Activated T-helper 9 cell treated with anti-CD3 and anti-CD28 coated beads, Interleukin-2, amount 50 U/mL, for 16 hours (primary cell): ENCODE data around the gene CD7.
"Not testable (repeated sequence)": the region's sequence is repeated elsewhere in the genome, so short reads cannot be mapped to it uniquely, and the experiment has no call there.

ENCODE experiments used
- DNase-seq: peaks from one replicate; pipeline ENCODE4 v3.0.0-alpha.2; 2020; ENCODE audit warnings: low read depth

Gene CD7

DNA sequence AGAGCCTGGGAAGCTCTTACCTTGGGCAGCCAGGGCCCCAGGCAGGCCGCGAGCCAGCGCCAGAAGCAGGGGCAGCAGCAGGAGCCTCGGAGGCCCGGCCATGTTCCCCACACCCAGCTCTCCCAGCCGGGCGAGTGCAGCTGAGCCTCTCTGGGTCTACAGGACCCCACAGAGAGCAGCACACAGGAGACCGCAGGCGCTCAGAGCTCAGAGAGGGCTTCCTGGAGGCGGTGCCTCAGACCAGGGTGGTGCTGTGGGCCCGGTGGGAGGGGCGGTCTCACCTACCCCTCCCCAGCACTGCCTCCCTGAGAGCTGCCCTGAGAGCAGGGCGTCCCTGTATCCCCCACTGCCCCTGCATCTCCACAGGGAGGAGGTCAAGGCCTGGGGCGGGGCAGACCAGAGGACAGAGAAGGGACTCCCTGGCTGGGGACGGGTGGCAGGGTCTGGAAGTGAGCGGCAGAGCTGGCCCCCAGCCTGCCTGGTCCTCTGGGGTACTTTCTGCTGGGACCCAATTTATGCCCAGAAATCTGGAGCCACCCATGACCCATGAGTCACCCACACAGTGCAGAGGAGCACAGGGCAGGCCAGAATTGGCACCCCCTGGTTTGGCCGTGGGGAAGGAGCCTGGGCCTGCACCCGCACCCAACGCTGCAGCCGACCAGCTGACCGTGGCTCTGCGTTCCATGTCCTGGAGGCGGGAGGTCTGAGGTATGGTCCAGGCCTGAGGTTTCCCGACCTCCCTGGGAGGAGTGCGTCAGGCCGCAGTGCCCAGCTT lies at the start of gene CD7:
CD7 (minus strand) TSS at position 215 of the 775 bp plus-strand sequence; CDS start at position 102, 113 bp downstream.
- peak; percentile 46 for DNase-seq

GRCh38 chr17:82366749-82367148 lies 49.3 kb upstream of the CD7 start:
- DNase-seq, result no peak

DNA sequence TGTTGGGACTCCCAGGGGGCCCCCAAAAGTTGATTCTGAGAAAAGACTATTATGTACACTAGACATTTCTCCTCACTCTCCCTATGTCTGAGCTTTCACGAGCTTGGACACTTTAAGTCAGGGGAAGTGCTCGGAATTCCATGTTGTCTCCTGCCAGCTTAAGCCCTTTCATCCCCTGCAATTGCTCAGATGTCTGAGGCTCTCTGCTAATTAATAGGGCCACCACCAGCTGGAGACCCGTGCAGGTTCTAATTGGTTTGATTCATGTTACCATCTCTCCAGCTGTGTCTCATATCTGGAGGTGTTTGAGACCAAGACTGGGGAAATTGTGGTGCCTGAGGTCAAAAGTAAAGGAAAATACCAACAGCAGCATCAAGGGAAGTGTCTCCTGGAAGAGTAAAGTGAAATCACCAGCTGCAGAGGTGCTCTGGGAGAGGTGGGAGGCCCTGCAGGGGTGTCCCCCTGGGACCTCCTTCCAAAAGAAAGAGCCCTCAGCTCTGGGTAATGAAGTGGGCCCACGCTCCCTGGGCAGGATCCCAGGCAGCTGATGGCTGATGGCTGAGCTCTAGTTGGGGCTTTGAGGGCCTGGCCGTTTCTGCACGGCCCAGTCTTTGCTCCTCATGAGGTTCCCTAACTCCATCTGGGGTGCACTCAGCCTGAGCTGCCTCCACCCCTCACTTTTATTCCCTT lies 48.3 kb upstream of the CD7 start:
- no peak for DNase-seq

GRCh38 chr17:82361885-82362633 lies 44.7 kb upstream of the CD7 start:
- DNase-seq, result no peak

DNA sequence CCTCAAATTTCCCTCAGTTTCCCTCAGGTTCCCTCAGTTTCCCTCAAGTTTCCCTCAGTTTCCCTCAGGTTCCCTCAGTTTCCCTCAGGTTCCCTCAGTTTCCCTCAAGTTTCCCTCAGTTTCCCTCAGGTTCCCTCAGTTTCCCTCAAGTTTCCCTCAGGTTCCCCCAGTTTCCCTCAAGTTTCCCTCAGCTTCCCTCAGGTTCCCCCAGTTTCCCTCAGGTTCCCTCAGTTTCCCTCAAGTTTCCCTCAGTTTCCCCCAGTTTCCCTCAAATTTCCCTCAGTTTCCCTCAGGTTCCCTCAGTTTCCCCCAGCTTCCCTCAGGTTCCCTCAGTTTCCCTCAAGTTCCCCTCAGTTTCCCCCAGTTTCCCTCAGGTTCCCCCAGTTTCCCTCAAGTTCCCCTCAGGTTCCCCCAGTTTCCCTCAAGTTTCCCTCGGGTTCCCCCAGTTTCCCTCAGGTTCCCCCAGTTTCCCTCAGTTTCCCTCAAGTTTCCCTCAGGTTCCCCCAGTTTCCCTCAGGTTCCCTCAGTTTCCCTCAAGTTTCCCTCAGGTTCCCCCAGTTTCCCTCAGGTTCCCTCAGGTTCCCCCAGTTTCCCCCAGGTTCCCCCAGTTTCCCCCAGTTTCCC lies 42.2 kb upstream of the CD7 start:
- not testable (repeated sequence) for DNase-seq

DNA sequence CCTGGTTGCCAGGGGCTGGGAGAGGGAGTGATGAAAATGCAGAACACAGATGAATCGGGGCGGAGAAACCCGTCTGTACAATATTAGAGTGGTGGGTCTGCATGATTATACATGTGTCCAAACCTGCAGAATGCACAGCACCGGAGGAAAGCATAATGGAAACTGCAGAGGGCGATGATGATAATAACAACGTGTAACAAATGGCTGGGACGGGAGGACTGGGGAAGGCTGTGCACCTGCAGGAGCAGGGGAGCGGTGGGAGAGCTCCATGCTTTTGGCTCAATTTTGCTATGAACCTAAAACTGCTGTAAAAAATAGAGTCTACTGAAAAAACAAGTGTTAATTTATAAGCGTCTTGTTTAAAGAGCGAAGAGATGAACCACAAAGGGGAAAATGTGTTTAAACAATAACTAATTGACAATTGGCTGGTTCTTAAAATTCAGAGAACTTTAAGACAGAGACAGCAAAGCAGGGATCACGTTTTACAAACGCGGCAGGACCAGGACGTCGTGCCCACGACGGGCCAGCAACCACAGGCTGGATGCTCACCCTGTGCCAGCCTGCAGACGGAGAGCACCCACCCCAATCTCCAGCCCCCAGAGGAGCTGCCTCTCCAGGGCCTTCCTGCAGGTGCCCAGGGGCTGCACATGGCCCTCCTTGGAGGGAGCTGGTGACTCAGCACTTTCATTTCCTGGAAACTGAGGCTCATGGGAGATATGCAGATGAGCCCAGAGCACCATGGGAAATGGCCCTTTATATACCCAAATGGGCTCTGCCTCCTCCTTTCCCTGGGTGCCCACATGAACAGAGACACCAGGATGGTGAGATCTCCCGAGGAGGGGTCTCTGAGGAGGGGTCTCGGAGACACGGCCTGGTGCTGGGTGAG lies 41.3 kb upstream of the CD7 start, which contains the start of gene TEX19:
TEX19 (plus strand) TSS at position 783 of the 886 bp plus-strand sequence. CDS start 2,904 bp downstream, outside the sequence.
- DNase-seq, result no peak

- DNase-seq, result no peak
Observed at GRCh38 chr17:82357394-82357793, 40.0 kb upstream of the CD7 start.

GRCh38 chr17:82356845-82357355 lies 39.5 kb upstream of the CD7 start:
- DNase-seq, result no peak

DNA sequence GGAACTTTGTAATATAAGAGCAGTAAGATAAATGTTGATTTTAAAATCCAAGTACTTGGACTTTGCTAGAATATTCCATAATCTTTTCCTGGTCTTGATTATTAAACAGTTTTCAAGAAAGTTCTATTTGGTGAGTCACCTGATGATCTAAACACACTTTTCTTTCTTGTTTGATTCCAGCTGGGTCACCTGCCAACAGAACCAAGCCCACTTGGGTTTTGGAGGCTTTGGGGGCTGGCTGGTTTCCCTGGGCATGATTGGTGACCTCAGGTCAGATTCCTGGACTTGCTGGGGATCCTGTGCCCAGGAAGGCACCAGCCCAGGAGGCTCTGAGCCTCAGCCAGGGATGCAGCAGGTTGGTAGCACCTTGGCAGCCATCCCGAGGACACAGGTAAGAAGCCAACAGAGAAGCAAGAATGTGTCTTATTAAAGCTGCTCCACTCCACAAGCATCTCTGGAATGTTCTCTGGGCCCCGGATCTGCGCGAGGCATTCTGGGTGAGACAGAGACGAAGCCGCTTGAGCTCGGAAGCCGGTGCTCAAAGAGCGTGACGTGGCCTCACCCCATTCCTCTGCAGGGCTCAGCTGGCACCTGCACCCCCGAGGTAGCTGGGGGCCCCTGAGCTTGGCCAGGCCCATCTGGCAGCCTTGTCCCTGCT lies 38.5 kb upstream of the CD7 start:
- no peak for DNase-seq

GRCh38 chr17:82354804-82355308 lies 37.4 kb upstream of the CD7 start:
- no peak for DNase-seq

- DNase-seq, result no peak
Observed at GRCh38 chr17:82353484-82353883, 36.1 kb upstream of the CD7 start.

DNA sequence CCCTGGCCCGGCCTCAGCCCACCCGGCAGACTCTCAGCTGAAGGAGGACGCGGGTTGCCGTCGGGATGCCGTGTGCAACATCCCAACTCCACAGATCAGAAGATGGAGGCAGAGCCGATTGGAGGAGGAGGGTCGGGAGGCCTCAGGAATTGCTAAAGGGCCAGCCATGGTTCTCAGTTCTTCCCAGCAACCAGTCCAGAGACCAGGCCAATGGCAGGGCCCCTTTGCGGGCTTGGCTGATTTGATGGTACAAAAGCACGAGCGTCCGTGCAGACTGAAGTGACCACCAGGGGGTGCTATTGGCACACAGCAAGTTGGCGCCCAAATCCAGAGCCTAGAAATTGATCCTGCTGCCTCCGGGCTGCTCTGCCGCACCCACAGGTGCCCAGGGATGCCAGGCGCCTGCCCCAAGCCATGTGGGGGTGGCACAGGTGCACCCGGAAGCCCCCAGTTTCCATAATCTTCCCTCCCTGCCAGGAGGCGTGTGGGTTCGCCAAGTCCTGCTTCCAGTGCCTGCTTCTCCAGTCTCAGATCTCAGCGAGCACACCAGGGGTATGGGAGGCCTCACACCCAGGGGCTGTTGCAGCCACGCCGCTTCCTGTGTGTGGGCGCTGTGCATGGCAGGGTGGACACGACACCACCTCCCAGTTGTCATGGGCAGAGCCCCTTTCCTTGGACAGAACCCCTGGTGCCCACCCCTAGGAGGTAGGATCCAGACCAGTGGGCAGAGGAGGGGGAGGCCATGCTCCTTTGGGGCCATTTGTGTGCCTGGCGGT lies 34.5 kb upstream of the CD7 start:
- DNase-seq, result peak; percentile 73

DNA sequence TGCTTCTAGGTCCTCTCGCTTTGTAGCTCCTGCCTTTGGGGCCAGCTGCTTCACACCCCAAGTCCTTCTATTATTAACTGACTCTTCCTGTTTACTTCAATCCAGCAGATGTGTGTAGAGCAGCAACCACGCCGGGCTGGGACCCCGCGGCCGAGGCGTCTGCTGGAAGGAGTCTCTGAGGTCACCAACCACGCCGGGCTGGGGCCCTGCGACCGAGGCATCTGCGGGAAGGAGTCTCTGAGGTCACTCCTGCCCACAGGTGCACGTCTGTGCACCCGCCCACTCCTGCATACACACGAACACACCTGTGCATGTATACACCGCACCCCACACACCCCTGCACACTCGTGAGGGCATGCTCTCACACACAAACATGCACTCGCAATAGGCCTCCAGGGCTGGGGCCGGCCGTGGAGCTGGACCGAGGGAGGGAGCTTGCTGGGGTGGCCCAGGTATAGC lies 33.9 kb upstream of the CD7 start:
- DNase-seq, result no peak

GRCh38 chr17:82350182-82351030 lies 33.0 kb upstream of the CD7 start:
- DNase-seq, result no peak

DNA sequence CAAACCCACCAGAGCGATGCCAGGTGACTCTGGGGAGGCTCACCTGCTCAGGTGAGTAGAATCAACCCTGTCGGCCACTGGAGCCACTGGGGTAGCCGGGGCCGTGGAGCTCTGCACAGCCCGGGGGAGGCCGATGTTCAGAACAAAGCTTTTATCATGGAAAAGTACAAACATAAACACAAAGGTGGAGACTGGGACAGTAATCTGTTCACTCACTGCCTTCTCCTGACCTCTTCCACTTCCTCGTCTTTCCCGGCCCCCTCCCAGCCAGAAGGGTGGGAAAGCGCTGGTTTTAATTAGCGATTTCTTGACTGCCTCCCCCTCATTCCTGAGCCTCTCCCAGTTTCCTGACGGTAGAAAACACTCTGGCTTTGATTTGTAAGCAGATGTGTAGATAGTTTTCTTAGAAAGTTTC lies 31.9 kb upstream of the CD7 start:
- DNase-seq, result no peak

GRCh38 chr17:82348866-82349265 lies 31.5 kb upstream of the CD7 start:
- no peak for DNase-seq

GRCh38 chr17:82348434-82348833 lies 31.0 kb upstream of the CD7 start:
- DNase-seq, result no peak

DNA sequence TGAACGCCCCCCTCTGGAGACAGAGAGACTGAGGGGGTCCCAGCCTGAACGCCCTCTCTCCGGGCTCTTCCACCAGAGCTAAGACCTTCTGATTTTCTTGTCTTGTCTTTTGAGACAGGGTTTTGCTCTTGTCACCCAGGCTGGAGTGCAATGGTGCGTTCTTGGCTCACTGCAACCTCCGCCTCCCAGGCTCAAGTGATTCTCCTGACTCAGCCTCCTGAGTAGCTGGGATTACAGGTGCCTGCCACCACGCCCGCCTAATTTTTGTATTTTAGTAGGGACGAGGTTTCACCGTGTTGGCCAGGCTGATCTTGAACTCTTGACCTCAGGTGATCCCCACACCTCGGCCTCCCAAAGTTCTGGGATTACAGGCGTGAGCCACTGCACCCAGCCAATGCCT lies 30.6 kb upstream of the CD7 start:
- DNase-seq, result not testable (repeated sequence)
